Activated naive CD8-positive, alpha-beta T cell (primary cell): Measurements from ENCODE around the gene POLR1A.
A peak's percentile ranks its signal among the peaks of the same experiment; 100 is the strongest.

Experiments
- H3K27ac Mint-ChIP-seq: one replicate; pipeline ENCODE4 v1.8.0; 2021; ENCODE audit warnings: mixed read lengths
- H3K27me3 Mint-ChIP-seq: one replicate; pipeline ENCODE4 v1.8.0; 2021; ENCODE audit warnings: mixed read lengths
- H3K36me3 Mint-ChIP-seq: one replicate; pipeline ENCODE4 v1.8.0; 2021; ENCODE audit warnings: mixed read lengths
- H3K4me1 Mint-ChIP-seq: one replicate; pipeline ENCODE4 v1.8.0; 2021; ENCODE audit warnings: low read depth, mixed read lengths
- H3K4me3 Mint-ChIP-seq: one replicate; pipeline ENCODE4 v1.8.0; 2021; ENCODE audit warnings: mild to moderate bottlenecking, mixed read lengths
- H3K9me3 Mint-ChIP-seq: one replicate; pipeline ENCODE4 v1.8.0; 2021; ENCODE audit warnings: low read depth, mixed read lengths

The POLR1A gene

GRCh38 chr2:86039178-86039962 is 66.3 kb downstream of the POLR1A start:
- no peaks in the 10 kb centered on the region for H3K9me3 Mint-ChIP-seq
- H3K27ac Mint-ChIP-seq, result peak overlapping the region; percentile 98
- H3K36me3 Mint-ChIP-seq, result peaks cover 21% of the 10 kb centered on the region
- peaks cover 79% of the 10 kb centered on the region for H3K4me1 Mint-ChIP-seq
- peak overlapping the region; percentile 6 for H3K4me3 Mint-ChIP-seq
- no peaks in the 10 kb centered on the region for H3K27me3 Mint-ChIP-seq

- H3K36me3 Mint-ChIP-seq, result peaks cover 18% of the 10 kb centered on the region
- no peaks in the 10 kb centered on the region for H3K27me3 Mint-ChIP-seq
- peak overlapping the region; percentile 84 for H3K4me3 Mint-ChIP-seq
- H3K4me1 Mint-ChIP-seq, result peaks cover 87% of the 10 kb centered on the region
- peak overlapping the region; percentile 98 for H3K27ac Mint-ChIP-seq
- H3K9me3 Mint-ChIP-seq, result no peaks in the 10 kb centered on the region
These were observed 67.2 kb downstream of the POLR1A start for GRCh38 chr2:86038291-86039081.

GRCh38 chr2:86037795-86038192 is 67.9 kb downstream of the POLR1A start:
- Mint-ChIP-seq H3K27me3 (no peaks in the 10 kb centered on the region), H3K4me1 (peaks cover 91% of the 10 kb centered on the region), H3K9me3 (no peaks in the 10 kb centered on the region), H3K36me3 (peaks cover 18% of the 10 kb centered on the region), H3K27ac (peak overlapping the region; percentile 98), H3K4me3 (peak overlapping the region; percentile 84)

GRCh38 chr2:86037141-86037794 is 68.4 kb downstream of the POLR1A start:
- Mint-ChIP-seq H3K4me3 (peak overlapping the region; percentile 84), H3K27me3 (no peaks in the 10 kb centered on the region), H3K36me3 (peaks cover 14% of the 10 kb centered on the region), H3K27ac (peak overlapping the region; percentile 96), H3K4me1 (peaks cover 93% of the 10 kb centered on the region), H3K9me3 (no peaks in the 10 kb centered on the region)

DNA sequence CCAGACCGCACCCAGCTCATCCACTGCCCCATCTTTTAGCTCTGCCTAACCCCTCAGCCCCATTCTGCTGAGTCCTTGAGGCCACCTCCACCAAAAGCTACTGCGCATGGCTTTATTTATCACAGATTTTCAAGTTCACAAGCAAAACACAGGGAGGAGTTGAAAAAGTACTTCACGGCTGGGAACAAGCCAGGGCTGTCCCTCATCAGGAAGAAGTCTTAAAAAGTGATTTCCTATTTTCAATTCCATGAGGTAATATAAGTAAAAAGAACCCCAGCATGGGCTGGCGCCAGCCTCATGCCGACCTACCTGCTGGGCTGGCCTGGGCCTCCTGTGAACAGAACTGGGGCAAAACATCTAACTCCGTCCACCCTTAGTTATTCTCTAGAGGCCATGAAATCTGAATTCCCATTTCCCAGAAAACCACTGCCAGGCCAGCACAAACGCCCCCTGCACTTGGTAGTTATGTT is 69.0 kb downstream of the POLR1A start:
- H3K4me3 Mint-ChIP-seq, result peak overlapping the region; percentile 84
- H3K27me3 Mint-ChIP-seq, result no peaks in the 10 kb centered on the region
- peaks cover 90% of the 10 kb centered on the region for H3K4me1 Mint-ChIP-seq
- peak overlapping the region; percentile 96 for H3K27ac Mint-ChIP-seq
- H3K36me3 Mint-ChIP-seq, result peaks cover 14% of the 10 kb centered on the region
- H3K9me3 Mint-ChIP-seq, result no peaks in the 10 kb centered on the region

DNA sequence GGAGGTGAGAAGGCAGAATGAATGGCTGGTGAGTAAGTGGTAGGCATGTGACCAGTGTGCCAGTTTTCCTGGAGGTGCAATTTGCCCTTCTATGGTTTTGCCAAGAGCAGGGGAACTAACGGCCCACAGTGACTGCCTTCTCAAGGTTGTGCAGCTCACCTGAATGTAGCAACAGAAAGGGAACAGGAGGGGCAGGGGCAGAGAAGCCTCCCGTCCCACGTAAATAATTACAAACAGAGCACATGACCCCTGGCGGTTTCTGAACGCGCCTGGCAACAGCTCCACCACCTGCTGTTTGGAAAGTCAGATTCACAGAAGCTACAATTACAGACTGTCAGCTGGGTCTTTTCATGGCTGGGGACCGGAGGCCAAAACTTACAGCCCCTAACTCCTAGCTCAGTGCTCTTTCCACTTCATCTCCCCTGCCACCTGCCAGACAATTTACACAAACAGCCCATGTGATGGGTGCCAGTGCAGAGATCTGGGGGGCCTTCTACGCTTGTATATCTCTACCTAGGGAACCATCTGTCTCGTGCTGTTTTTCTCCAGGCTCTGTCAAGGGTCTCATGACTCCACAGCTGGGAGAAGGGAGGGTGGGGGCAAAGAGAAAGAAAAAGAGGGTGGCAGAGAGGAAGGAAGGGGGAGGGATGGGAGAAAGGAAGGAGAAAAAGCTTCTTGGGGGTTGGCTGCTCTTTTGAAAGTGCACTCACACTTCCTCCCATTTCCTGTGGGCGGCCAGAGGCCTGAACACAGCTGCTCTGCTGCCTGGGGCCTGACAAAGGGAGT is 69.6 kb downstream of the POLR1A start:
- Mint-ChIP-seq H3K4me1 (peaks cover 85% of the 10 kb centered on the region), H3K36me3 (peaks cover 17% of the 10 kb centered on the region), H3K27me3 (no peaks in the 10 kb centered on the region), H3K9me3 (no peaks in the 10 kb centered on the region), H3K4me3 (peak overlapping the region; percentile 84), H3K27ac (peak overlapping the region; percentile 96)

DNA sequence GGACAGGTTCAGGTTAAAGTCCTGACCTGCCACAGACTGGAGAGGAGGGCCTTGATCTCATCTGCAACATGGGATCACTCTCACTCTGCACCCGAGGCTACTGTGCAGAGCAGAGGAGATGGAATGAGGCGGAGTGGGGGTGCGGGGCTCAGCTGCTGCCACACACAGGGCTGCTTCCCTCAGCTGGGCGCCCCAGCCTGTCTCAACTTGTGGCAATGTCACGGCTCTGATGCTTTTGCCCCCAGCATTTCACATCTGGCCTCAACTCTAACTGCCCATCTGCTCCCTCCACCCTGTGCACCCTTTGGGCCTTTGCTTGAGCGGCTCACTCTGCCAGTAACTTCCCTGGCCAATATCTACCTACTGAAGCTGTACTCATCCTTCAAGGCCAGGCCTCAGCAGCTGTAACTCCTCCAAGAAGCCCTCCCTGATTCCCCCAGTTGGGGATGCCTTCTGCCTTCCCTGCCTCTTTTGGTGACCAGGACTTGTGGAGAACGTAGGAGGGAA is 70.3 kb downstream of the POLR1A start:
- Mint-ChIP-seq H3K36me3 (peaks cover 19% of the 10 kb centered on the region), H3K27ac (peak overlapping the region; percentile 96), H3K4me3 (peak overlapping the region; percentile 84)

GRCh38 chr2:86033751-86034692 is 71.7 kb downstream of the POLR1A start:
- H3K27ac Mint-ChIP-seq, result peak overlapping the region; percentile 96
- H3K9me3 Mint-ChIP-seq, result no peaks in the 10 kb centered on the region
- peaks cover 24% of the 10 kb centered on the region for H3K36me3 Mint-ChIP-seq
- H3K4me1 Mint-ChIP-seq, result peaks cover 64% of the 10 kb centered on the region
- peak overlapping the region; percentile 48 for H3K4me3 Mint-ChIP-seq
- H3K27me3 Mint-ChIP-seq, result no peaks in the 10 kb centered on the region

More for the DNA sequence above, 70.3 kb downstream of the POLR1A start:
- H3K9me3 Mint-ChIP-seq, result no peaks in the 10 kb centered on the region
- H3K27me3 Mint-ChIP-seq, result no peaks in the 10 kb centered on the region
- peaks cover 78% of the 10 kb centered on the region for H3K4me1 Mint-ChIP-seq

DNA sequence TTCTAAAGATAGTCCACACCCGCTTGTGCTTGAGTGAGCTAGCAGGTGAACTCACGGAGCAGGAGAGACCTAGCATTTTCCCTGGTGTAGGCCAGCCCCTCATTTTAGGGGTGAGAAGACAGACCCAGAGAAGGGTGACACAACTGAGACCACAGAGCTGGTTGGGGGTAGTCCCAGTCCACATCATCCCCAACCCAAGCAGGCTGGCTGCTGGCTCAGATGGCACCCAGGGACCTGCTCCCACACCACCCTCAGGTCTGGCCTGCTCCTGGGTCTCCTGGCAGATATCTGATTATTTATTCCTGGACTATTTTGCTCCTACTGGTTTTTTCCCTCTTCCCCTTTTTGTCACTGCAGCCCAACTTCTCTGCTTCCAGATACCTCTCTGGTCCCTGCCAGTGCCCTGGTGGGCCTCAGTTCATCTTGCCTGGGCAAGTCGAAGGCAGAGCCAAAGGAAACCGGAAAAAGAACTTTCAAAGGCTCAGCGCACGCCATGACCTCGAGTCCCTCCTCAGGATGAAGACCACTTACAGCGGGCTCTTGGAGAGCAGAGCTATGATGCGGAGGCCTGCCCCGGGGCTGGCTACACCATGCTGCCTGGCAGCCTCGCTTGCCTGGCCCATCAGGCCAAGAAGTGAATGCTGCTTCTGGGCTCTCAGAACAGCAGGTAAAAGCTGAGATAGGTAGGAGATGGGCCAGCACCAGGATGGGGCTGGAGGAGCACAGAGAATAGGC is 72.7 kb downstream of the POLR1A start:
- H3K27me3 Mint-ChIP-seq, result no peaks in the 10 kb centered on the region
- H3K4me3 Mint-ChIP-seq, result no peak overlapping the region
- H3K9me3 Mint-ChIP-seq, result no peaks in the 10 kb centered on the region
- peaks cover 23% of the 10 kb centered on the region for H3K36me3 Mint-ChIP-seq
- H3K27ac Mint-ChIP-seq, result peak overlapping the region; percentile 61
- H3K4me1 Mint-ChIP-seq, result peaks cover 54% of the 10 kb centered on the region

DNA sequence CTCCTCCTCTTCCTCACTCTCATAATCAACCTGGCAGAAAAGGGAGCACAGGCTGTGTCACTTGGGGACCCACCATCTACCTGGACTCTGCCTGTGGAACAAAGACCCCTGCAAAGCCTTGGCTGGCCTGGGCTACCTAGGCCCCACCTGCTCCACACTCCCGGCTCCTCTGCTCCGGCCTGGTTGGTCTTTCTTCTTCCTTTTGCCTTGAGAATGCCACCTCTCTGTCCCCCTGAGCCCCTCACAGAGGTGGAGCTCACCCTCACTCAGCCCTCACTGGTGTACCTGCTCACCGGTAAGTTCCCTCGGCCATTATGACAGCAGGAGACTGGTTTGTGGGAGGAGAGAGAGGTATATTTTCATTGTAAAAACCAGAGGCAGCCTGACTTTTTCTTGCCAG is 74.1 kb downstream of the POLR1A start:
- H3K27ac Mint-ChIP-seq, result no peak overlapping the region
- H3K9me3 Mint-ChIP-seq, result no peaks in the 10 kb centered on the region
- no peak overlapping the region for H3K4me3 Mint-ChIP-seq
- H3K36me3 Mint-ChIP-seq, result peaks cover 22% of the 10 kb centered on the region
- H3K4me1 Mint-ChIP-seq, result peaks cover 40% of the 10 kb centered on the region
- H3K27me3 Mint-ChIP-seq, result no peaks in the 10 kb centered on the region

- Mint-ChIP-seq H3K27me3 (no peaks in the 10 kb centered on the region), H3K36me3 (peaks cover 22% of the 10 kb centered on the region), H3K27ac (no peak overlapping the region), H3K4me3 (no peak overlapping the region), H3K9me3 (no peaks in the 10 kb centered on the region), H3K4me1 (peaks cover 35% of the 10 kb centered on the region)
These were observed 74.5 kb downstream of the POLR1A start for GRCh38 chr2:86031151-86031550.

GRCh38 chr2:86029873-86030272 is 75.8 kb downstream of the POLR1A start:
- Mint-ChIP-seq H3K4me1 (peaks cover 23% of the 10 kb centered on the region), H3K27ac (no peak overlapping the region), H3K36me3 (peaks cover 18% of the 10 kb centered on the region), H3K9me3 (no peaks in the 10 kb centered on the region), H3K4me3 (no peak overlapping the region), H3K27me3 (no peaks in the 10 kb centered on the region)
